Measurements from ENCODE around the gene FAM219A.
"Not testable (repeated sequence)": the region's sequence is repeated elsewhere in the genome, so short reads cannot be mapped to it uniquely, and the experiment has no call there.

FAM219A gene

DNA sequence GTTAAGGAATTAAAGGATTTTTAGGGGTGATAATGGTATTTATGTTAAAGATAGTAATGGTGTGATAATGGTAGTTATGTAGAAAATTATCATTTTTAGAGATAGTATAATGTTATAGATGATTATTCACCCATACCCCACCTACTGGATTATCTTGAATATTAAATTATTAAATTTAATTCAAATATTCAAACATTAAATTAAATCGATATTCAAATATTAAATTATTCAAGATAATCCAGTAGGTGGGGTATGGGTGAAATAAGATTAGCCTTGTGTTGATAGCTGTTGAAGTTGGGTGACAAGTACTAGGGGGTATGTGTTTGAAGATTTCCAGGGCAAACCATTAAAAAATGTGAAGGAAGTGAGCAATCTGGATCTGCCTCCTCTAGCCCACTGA is 15.6 kb downstream of the FAM219A start:
- DNase-seq, result no peak

DNA sequence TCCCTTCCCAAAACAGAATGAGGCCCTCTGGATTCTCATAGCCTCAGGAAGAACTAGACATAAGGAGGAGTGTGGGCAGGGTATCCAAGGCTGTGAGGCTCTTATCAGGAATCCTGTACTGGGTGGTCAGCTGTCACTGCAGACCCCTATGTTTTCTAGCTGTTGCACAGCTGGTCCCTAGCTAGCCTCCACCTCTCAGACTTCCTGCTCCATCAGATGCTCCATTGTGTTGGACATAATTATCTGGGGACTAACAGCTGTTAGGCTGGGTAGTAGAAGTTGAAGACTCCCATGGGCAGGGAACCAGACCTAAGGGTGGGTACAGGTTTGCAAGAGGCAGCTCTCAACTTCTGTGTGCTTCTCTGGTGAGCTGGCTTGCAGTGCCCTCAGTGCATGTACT is 18.4 kb downstream of the FAM219A start:
- no peak for DNase-seq

DNA sequence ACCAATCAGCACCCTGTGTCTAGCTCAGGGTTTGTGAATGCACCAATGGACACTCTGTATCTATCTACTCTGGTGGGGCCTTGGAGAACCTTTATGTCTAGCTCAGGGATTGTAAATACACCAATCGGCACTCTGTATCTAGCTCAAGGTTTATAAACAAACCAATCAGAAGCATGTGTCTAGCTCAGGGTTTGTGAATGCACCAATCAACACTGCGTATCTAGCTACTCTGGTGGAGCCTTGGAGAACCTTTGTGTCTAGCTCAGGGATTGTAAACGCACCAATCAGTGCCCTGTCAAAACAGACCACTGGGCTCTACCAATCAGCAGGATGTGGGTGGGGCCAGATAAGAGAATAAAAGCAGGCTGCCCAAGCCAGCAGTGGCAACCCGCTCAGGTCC is 19.9 kb downstream of the FAM219A start:
- DNase-seq, result not testable (repeated sequence)

DNA sequence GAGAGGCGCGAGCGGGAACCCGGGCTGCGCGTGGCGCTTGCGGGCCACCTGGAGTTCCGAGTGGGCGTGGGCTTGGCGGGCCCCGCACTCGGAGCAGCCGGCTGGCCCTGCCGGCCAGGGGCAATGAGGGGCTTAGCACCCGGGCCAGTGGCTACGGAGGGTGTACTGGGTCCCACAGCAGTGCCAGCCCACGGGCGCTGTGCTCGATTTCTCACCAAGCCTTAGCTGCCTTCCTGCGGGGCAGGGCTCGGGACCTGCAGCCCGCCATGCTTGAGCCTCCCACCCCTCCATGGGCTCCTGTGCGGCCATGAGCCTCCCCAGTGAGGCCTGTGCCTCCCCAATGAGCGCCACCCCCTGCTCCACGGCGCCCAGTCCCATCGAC is 20.5 kb downstream of the FAM219A start:
- DNase-seq, result not testable (repeated sequence)

DNA sequence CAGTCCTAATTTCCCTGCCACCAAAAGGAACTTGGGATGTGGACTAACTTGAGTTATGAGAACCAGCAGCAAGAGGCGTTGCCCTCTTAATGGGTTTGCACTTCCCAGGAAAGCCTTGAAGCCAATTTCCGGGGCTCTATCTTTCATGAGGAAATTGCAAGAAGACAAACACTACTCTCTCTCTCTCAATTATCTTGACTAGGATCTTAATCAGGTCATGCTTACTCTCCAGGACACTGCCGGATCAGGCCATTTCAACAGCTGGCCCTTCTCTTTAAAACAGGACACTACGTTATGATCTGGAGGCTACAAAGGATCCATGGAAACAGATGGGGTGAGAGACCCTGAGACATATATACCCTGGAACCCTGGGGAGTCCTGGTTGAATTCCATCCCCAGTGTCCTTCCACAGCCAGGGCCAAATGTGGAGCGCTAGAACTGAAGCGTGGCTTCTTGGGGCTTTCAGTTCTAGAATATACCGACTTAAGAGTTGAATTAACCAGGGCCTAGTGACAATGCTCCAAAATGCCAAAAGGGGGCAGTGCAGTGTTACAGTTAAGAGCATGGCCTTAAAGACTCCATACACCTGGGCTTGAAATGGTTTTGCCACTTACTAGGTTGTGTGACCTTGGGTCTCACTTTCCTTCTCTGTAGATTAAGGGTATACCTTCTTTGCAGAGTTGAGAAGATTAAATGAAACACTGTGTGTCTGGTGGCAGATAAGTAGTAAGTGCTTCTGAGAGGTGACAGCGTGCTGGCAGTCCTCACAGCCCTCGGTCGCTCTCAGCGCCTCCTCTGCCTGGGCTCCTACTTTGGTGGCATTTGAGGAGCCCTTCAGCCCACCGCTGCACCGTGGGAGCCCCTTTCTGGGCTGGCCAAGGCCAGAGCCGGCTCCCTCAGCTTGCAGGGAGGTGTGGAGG is 21.1 kb downstream of the FAM219A start:
- peak; percentile 44 for DNase-seq

DNA sequence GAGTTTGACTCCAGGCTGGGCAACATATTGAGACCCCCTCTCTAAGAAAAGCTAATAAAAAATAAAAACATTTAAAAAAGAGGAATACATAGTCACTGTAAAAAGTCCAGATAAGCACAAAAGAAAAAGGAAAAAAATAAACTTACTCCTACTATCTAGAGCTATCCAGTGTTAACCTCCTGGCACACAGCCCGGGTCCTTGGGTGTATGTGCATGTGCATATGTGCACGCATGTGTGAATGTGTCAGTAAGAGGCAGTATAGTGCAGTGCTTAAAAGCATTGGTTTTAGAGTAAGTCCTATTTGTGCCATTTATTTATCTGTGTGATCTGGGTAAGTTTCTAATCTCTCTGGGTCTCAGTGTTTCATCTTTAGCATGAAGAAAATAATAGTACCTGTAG is 26.7 kb downstream of the FAM219A start:
- DNase-seq, result no peak

DNA sequence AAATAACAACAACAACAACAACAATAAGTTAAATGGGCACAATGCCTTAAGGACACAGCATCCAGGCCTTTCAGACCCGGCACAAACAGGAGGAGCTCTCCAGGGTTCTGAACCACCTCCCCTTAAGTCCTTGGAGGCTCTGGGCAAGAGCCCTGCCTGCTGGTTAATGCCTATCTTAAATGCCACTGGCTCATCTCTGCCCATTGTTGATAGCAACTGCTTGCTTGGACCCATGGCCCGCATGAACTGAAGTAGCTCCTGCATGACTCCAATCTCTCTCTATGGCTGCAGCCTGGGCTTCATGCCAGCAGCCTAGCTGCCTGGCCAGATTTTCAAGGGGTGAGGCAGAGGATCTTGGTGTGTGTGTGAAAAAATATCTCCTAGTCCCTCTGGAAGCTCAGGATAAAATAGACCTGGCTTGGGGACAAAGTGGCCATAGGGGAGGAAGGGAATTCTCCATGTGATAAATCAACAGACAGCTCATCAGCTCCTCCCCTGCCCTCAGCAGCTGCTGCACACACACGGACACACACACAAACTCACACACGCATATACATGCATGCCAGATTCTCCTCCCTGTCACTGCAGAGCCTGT is 27.4 kb downstream of the FAM219A start:
- DNase-seq, result no peak

DNA sequence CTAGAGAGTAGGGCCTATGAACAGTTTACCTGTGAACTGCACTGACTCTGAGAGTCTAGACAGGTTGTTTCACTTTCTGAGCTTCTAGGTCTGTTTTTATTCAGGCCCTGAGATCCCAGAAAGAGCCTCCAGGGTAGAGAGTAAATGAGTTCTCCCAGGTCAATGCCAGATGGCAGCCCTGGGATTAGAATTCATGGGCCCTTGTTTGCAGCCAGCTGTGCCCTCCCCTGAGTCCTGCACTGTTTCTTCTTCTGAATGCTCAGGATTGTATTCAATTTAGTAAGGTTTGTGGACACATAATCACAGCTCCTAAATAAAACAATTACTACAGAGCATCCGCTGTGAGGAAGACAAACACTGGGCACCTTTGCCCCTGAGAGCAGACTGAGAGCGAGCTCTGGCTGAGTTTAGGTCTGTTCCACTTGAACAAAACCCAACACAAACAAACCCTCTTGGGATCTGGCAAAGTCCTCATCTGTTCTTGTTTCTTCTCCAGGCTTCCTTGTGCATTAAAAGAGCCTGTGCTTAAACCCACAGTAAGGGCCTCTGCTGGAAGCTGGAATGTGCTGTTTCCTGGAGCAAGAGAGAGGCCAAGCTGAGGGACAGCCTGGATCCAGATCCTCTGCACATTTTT is 29.9 kb downstream of the FAM219A start:
- DNase-seq, result no peak

DNA sequence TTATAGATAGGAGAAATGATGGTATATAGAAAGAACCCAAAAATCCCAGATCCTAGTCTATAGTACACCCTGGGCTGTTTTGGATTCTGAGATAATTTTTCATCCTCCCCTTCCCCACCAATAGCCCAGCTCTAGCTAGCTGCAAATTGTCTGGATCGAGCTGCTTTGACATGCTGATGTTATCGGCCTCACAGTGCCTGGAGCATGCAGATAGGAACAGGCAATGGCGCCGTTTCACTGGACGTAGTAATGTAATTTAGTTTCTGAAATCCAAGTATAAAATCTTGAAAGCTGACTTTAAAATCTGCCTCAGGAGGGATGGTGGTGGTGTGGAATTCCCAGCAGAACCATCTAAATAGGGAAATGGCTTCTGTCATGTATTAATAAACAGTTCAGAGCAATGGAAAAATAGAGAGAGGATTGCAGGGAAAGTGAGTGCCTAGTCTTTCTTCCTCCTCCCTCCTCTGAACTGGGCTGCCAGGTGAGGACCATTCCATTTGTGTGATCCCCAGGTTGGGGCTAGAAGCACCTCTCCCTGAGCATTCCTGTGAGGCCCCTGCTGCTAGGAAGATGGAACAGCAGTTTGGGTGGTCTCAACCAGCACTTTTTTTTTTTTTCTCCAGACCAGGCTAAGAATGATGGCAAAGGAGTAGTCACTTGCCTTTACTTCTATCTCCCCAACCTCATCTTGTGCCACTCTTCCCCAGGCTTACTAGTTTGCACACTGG is 31.9 kb downstream of the FAM219A start:
- no peak for DNase-seq

DNA sequence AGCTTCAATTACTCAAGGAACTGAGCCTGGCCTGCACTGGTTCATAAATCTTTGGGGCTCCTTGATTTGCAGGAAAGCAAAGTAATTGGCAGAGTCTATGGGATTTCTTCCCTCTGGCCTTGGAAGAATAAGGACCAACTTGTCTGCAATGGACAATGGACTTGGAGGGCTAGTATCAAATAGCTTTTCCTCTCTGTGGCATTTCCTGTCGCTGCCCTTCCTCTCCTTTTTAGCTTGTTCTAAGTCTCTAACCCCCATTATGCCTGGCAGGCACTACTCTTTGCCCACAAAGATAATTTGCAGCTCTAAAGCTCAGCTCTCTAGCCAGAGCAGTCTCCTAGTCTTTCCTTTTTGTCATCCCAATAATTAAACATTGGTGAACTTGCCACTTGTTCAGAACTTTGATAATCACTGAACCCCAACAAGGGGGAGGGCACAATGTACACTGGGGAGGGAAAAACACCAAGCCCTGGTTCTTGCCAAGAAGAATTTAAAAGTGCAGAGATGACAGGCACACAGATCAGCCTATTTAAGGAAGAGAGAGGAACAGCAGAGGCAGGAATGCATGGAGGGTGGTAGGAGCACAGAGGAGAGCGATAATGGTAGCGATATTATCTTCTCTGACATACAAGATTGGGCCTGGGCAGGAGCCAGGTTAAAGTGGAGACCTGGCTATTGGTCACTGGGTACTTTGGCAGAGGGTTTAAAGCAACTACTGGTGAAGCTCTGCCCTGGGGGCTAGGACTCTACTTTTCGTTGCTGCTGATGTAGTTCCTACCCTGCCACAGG is 38.5 kb downstream of the FAM219A start:
- no peak for DNase-seq

DNA sequence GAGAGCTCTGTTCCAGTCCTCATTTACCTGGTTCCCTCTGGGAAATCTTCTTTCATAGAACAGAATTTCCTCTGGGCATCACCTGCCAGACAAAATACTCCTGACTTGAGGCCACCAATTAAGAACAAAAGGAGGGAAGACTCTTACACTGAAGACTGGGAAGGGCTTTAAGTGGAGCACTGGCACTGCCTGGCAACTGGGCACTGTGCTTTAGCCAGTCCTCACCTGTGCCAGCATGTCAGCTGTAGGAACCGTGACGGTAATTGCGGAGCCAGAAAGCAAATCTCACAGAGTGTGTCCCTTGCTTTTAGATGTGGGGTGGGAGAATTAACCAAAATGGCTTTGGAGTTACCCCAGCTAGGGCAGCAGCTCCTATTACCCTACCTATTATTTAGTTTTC is 40.6 kb downstream of the FAM219A start:
- no peak for DNase-seq

DNA sequence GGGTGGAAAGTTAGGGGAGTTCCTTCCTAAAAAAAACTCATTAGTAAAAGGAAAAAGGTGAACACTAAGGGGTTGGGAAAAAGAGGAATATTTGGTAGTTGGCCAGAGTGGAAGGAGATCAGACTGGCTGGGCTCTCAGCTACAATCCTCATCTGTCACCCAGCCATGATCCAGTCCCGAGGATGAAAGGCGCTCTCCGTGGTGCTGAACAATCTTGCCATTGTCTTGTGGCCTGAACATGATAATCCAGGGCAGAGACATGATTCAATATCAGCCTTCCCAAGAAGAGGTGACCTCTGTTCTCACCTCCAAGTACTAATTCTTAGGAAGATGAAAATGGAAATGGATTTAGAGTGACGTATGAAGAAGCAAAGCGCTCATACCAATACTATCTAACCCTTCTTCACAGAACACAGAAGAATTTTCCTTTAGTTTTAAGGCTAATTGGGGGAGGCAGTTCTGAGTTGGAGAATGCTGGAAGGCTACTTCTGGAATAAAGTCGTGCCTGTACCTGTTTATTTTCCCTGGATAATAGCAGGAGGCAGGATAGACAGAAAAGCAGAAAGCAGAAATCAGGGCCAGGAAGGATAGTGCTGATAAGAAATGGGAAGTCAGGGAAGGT is 45.0 kb downstream of the FAM219A start:
- DNase-seq, result no peak

DNA sequence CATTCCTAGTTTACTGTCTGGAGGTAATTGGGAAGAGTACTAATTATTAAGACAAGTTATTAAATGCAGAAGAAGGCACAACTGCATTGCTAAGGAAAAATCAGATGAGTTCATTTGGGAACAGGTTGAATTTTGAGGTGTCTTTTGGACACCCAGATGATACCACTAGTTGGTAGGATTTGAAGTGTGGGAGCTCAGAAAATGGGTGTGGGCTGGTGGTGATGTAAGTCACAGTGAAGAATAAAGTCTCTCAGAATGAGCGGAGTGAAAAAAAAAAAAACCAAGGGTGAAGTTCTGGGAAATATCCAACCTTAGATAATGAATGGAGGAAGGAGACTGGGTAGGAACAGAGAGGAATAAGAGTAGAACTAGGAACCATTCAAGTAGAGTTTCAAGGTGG is 46.0 kb downstream of the FAM219A start:
- DNase-seq, result no peak

DNA sequence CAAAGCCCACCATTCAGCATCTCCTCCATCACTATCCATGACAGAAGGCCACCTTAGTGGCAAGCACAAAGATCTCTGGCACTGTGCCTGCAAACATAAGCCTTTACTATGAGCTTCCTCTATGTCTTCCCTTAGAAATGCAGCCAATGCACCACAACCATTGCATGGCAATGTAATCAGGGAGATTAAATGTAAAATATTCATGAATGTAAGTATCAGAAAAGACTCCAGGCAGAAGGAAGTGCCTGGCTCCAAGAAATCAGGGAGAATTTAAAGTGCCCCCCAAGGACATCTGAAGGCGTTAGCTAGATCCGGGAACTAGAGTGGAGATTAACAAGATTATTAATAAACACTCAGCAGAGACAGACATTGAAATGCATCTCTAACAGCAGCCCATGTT is 49.2 kb downstream of the FAM219A start:
- no peak for DNase-seq

DNA sequence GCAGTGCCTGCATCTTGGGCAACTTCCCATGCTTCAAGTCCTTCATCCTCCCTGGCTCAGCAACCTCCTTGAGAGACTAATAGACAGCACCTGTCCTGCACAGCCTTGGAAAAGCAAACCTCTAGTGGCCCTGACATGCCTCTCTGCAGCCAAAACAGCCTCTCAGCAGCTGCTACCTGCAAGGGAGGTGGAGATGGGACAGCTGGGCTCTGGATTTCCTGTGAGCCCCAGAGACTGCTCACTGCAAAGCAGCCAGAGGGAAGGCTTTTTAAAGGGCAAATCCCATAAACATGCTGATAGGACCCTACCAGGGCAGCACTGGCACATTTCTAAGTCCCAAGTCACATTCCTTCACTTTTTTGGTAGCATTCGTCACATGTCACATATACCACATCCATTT is 50.2 kb downstream of the FAM219A start:
- DNase-seq, result no peak

DNA sequence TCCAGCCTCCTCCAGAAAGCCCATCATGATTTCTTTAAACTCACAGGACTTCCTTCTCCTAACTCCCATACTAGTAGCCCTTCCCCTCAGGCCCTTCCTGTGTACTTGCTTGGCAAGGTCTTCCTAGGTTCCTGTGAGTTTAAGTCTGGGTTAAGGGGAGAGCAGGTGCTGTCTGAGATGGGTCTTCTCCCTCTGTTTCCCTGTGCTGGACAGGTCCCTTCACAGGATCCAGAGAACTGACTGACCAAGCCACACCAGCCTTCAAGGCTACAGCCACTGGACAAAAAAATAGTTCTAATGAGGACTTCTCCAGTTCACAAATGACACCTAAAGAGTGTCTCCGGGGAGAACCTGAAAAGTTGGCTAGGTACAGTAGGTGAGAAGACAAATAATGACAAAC is 52.2 kb downstream of the FAM219A start:
- DNase-seq, result no peak

DNA sequence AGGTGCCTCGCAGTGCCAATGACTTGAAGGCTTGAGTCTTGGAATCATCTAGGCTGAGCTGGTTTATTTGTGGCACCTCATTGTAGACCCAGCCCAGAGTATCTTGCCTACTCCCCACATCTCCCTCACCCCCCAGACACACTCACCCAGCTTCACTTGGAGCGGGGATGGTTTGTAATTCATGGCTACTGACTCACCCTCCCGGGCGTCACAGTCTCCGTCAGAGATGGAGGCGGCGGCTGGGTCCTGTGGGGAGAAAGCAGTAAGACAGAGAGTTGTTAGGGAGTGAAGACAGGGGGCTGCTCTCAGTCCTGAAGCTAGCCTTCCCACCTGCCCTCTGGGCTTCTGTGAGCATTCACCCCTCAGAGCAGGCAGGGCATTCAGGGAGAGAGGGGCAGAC is 52.7 kb downstream of the FAM219A start:
- DNase-seq, result no peak

DNA sequence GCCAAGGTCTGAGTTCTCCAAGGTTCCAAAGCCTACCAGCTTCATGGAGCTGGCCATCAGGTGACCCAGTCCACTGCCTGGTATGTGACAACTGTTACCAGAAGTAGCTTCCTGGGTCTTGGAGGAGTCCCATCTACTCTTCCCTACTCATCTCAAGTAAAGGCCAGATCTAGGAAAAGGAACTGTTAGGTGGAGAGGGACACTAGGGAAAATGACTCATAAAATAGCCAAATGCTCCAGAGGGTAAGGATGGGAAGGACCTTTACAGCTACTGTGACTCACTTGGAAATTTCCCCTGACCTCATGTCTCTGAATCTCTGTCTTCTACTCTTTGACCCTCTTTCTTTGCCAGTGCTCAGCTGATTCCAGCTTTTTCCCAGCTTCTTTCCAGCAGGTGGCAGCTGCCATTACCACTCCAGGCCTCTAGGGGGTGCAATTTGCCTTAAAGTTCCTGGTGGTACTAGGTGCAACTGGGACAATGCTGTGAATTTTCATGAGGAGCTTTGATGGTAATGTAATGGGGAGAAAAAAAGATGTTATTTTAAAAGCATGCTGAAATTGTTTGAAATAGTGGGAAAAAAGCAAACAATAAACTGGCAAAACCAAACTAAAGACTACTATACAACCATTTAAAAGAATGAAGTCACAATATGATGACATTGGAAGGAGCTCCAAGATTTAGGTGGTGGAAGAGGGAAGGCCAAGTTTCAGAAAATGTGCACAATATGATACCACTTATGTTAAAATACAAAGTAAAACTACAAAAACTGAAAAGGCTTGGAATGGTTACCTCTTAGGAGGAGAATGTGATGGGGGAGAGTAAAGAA is 54.6 kb downstream of the FAM219A start:
- peak; percentile 13 for DNase-seq

DNA sequence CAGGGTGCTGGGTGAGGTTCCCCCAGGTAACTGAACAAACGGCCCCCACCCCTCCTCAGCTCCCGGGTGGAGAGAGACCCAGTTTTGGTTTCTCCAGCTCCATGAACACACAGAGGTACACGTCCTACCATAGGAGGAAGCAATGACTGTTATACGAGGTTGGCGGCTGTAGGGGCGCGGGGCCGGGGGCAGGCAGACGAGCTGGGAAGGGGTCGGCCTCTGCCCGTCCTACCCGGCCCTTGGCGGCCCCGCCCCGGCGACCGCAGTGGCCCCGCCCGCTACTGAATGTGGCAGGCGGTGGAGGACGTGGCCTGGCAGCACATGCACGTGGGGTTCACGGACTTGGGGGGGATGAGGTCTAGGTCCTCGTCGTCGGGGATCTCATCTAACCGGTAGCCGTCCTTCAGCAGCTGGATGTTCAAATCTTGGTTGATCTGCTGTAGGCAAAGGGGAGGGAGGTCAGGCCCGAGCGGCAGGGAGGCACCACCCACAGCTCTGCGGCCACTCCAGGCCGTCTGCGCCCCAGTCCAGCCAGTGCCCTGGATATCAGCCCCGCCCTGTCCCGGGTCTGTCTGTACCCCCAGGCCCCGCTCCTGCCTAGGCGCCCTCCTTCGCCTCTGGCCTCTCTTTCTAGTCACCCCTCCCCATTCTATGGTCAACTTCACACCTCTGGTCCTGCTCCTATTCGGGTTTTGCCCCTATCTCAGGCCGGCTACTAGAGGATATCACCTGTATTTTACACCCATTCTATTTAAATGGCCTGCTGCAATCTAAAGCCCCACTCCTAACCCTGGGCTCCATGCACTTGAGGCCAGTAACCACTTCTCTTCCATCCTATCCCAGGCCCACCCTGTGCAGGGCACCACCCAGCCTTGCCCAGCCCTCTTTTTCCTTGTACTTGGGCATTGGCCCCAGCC is 57.4 kb downstream of the FAM219A start:
- DNase-seq, result no peak

DNA sequence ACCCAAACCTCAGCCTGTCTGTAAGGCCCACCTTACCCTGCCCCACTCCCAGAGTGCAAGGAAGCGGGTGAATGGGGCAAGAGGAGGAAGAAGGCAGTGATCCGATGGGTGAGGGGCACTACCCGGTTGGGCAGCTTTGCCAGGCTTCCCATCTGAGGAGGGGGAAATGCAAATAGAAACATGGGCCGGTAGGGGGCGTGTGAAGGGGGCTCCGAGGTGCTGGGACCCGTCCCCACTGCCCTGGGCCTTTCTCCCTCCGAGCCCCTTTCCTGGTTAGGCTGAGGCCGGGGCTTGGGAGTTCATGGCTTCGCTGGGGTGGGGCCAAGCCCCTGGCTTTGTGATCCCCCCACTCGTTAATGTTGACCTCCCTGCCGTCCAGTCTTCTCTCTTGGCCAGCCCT is 58.1 kb downstream of the FAM219A start:
- no peak for DNase-seq
